Measurements from ENCODE around the gene PRDM11.

The PRDM11 gene

DNA sequence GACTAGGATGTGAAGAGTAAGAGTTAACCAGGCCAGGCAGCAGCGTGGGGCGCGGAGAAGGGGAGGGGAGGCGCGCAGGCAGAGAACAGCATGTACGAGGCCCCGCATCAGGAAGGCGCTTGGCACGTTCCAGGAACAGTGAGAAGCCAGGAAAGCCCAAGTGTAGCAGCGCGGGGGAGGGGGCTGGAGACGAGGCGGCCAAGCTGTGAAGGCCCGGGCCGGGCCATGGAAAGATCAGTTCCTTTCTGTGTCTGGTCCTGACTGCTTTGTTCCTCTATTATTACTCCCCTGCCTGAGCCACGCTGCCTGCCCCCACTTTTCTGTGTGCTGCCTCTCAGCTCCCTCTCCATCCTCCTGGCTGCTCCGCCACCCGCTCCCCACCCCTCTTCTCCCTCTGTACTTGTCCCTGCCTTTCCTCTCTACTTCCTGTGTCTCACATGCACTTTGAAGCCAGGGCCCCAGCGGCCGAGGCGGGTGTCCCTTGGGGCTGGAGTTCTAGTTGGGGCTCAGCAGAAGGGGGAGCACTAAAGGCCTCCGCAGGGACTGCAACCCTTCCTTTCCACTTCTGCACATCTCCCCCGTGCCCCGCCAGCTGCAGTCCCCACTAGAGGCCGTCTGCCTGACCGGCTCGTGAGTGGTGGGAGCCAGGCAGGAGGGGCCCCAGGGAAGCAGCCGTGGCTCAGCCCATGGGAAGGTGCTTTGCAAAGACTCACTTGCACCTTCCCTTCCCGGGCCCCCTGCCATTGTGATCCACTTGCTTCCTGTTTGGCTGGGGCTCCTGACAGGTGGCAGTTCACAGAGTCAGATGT is 63.7 kb downstream of the PRDM11 start:
- peak; percentile 7 for DNase-seq (ENCODE audit: low spot score)

- DNase-seq (ENCODE audit: low spot score): no peak
These were observed 64.4 kb downstream of the PRDM11 start for GRCh38 chr11:45210846-45211245.

DNA sequence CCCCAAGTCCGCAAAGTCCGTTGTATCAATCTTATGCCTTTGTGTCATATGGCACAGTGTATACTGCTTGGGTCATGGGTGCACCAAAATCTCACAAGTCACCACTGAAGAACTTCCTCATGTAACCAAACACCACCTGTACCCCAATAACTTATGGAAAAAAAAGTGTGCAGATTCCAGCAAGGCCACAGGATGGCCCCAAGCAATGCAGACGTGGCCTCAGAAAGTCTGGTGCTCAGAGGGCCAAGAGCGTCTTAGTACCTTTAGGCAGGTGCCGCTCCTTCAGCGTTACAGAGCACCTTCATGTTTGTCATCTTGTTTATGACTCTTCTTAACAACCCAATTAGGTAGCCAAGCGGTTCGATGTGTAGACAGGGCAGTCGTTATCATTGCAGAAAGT is 65.3 kb downstream of the PRDM11 start:
- DNase-seq (ENCODE audit: low spot score): peak; percentile 5

- DNase-seq (ENCODE audit: low spot score): no peak
These were observed 66.3 kb downstream of the PRDM11 start for GRCh38 chr11:45212566-45213315.

DNA sequence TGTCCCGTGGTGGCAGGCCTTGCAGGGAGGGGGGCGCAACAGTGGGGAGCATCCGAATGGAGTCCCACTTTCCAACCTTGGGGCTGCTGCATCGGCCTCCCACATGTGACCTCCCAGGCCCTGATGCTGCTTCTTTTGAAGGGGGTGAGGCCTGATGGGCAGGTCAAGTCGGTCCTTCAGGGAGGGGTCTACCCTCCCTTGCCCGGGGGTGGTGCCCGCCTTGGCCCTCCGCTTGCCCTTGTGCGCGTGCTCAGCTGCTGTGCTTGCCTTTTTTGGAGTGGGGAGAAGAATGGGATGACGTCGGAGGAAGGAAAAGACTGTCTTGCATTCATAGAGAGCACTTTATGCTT is 66.9 kb downstream of the PRDM11 start:
- DNase-seq (ENCODE audit: low spot score): no peak

DNA sequence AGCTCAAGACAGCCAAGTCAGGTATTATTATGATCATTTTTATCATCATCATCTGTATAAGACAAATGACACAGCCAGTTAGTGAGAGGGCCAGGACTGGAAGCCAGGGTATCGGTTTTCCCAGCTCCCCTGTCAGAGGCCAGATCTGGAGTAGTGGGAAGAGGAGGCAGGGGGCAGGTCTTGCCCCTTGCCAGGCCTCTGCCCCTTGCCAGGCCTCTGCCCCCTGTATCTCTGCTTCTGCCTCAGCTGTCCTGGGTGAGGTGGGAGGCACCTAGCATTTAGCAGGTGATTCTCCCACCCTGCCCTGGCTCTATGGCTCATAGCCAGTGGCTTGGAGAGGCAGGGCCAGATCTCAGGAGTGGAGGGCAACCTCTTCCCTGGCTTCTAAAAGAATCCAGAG is 67.3 kb downstream of the PRDM11 start:
- no peak for DNase-seq (ENCODE audit: low spot score)

DNA sequence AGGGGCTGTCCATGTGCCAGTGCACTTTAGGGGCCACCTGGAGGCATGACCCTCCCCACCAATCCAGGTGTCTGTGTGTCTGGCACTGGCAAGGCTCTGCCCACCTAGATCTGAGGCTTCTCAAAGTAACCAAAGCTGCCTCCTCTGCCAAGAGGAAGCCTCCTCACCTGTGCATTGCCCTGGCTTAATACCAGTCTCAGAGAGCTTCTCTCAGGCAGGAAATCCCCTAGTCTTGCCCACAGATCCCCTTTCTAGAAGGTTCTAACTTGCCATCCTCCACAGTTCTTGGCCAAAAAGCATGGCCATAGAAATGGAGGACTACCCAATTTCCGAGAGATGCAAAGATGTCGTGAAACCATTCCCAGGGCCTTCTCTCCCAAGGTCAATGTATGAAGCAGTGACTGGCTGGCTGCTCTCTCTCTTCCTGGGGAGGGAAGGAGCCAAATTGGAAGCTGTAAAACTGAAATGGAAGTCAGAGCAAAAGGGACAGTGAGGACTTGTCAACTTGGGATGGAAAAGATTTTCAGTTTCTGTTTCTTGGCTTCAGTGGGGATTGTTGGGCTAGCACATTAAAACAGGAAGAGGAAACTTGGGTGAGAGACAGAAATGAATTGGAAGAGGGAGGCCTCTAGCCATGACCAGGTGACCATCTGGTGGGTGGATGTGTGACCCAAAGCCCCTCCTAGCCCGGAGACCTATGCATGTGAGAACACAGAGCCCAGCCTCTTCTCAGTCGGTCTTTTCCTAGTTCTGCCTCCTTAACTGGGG is 68.8 kb downstream of the PRDM11 start:
- no peak for DNase-seq (ENCODE audit: low spot score)

- no peak for DNase-seq (ENCODE audit: low spot score)
These were observed 69.6 kb downstream of the PRDM11 start for GRCh38 chr11:45216031-45216430.

GRCh38 chr11:45216901-45217300 is 70.5 kb downstream of the PRDM11 start:
- no peak for DNase-seq (ENCODE audit: low spot score)

- DNase-seq (ENCODE audit: low spot score): no peak
These were observed 71.6 kb downstream of the PRDM11 start for GRCh38 chr11:45217991-45218390.

- no peak for DNase-seq (ENCODE audit: low spot score)
These were observed 72.3 kb downstream of the PRDM11 start for GRCh38 chr11:45218705-45219104.

GRCh38 chr11:45219411-45219810 is 73.0 kb downstream of the PRDM11 start:
- DNase-seq (ENCODE audit: low spot score): no peak

- DNase-seq (ENCODE audit: low spot score): no peak
These were observed 77.1 kb downstream of the PRDM11 start for GRCh38 chr11:45223496-45223895.

GRCh38 chr11:45224766-45225165 is 78.3 kb downstream of the PRDM11 start:
- DNase-seq (ENCODE audit: low spot score): no peak

GRCh38 chr11:45225277-45225676 is 78.8 kb downstream of the PRDM11 start:
- DNase-seq (ENCODE audit: low spot score): no peak

DNA sequence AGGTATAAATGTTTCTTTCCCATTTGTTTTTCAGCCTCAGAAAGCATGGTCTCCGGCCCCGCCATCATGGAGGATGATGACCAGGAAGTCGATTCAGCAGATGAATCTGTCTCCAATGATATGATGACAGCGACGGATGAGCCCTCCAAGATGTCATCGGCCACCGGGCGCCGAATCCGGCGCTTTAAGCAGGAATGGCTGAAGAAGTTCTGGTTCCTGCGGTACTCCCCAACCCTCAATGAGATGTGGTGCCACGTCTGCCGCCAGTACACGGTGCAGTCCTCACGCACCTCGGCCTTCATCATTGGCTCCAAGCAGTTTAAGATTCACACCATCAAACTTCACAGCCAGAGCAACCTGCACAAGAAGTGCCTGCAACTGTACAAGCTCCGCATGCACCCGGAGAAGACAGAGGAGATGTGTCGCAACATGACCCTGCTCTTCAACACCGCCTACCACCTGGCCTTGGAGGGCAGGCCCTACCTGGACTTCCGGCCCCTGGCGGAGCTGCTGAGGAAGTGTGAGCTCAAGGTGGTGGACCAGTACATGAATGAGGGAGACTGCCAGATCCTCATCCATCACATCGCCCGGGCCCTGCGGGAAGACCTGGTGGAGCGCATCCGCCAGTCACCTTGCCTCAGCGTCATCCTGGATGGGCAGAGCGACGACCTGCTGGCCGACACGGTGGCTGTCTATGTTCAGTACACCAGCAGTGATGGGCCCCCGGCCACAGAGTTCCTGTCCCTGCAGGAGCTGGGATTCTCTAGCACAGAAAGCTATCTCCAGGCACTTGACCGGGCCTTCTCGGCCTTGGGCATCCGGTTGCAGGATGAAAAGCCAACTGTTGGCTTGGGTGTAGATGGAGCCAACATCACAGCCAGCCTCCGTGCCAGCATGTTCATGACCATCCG is 79.8 kb downstream of the PRDM11 start:
- no peak for DNase-seq (ENCODE audit: low spot score)

GRCh38 chr11:45226901-45227300 is 80.5 kb downstream of the PRDM11 start:
- DNase-seq (ENCODE audit: low spot score): no peak

- no peak for DNase-seq (ENCODE audit: low spot score)
These were observed 81.4 kb downstream of the PRDM11 start for GRCh38 chr11:45227836-45228235.

DNA sequence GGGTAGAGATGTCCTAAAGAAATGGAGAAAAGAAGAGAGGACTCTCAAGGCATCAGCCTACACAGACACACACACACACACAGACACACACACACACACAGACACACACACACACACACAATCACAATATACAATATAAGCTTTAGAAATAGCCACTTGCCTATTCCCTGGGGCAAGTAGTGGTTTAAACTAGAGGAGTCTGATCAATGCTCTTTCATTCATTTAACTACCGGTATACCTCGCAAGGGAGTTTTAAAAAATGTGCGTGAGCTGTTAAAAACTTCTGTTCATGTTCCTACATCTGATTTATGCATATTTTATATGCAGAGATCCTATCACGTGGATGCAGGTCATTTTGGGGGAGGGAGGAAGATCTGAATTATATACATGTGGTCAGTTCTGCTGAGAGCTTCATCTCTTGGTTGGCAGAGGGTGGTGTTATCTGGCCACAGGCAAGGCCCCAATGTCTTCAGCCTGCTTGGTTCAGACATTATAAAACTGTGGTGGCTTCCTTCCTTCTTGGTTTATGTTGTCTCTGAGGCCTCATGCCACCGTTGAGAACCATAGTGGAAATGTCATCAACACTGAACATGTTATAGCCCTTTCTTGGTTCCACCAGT is 83.1 kb downstream of the PRDM11 start:
- no peak for DNase-seq (ENCODE audit: low spot score)

DNA sequence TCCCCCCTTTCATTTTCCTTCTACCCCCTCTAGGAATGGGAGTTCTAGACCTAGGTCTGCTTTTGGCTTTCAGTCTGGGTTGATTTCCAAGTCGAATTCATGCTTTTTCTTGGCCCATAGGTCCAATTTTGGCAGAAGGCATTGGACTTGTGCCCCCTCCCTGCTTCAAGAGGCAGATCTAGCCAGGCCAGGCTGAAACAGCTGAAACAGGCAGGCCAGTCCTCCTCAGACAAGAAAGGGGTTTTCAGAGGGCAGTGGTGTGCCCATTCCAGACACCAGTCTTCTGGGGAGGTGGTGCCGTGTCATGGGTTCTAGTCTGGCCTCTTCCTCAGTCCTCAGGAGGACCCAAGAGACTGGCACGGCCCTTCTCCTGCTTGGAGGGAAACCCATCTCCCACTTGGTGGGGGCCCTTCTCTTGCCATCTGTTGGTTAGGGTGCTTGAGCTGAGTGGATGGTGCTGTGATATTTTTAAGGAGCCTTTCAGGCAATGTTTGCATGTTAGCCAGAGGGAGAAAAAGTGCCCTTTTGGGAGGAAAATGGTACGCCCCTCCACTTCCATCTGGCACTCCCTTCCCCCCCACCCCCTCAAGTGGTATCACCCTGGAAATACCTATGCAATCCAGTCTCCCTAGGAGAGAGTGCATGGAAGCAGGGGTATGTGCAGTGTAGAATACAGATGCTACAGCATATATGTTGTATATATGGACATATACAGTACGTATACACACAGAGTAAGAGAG is 86.1 kb downstream of the PRDM11 start:
- no peak for DNase-seq (ENCODE audit: low spot score)
